Uterus (tissue), 4 donors: Measurements from ENCODE around the gene NRXN3. TPM values are rescaled to one million over a fixed set of nuclear protein-coding genes. Genes with fewer than 3 reads are reported as not detected.

Source experiments
- DNase-seq, 2 donors: peaks; one replicate each; pipeline ENCODE4 v3.0.0-alpha.2; 2019 to 2020
- H3K27ac ChIP-seq, 2 donors: fragments of 200-600 bp; sonication (generic); 1 replicate in 1 of 2; 2 replicates in 1 of 2; pipeline ENCODE4 v1.5.1; 2016 to 2018
- H3K27me3 ChIP-seq, 2 donors: fragments of 200-600 bp; sonication (generic); one replicate each; pipeline ENCODE4 v1.5.1; 2018 to 2019; ENCODE audit warnings: control low read depth in 1 of 2
- H3K36me3 ChIP-seq, 2 donors: fragments of 200-600 bp; sonication (generic); one replicate each; pipeline ENCODE4 v1.5.1; 2019; ENCODE audit warnings: control low read depth in 1 of 2
- H3K4me1 ChIP-seq, 2 donors: fragments of 200-600 bp; sonication (generic); one replicate each; pipeline ENCODE4 v1.5.1; 2018 to 2019; ENCODE audit warnings: control low read depth in 1 of 2
- H3K4me3 ChIP-seq, 2 donors: fragments of 200-600 bp; sonication (generic); 1 replicate in 1 of 2; 2 replicates in 1 of 2; pipeline ENCODE4 v1.5.1; 2018 to 2019; ENCODE audit warnings: mild to moderate bottlenecking in 1 of 2
- H3K9me3 ChIP-seq, 2 donors: fragments of 200-600 bp; sonication (generic); one replicate each; pipeline ENCODE4 v1.5.1; 2019; ENCODE audit warnings: control low read depth in 1 of 2
- CTCF ChIP-seq, 4 experiments: fragments of 200-600 bp in 2 of 4; fragments of 450-650 bp in 2 of 4; sonication (generic) in 2 of 4; IDR thresholded peaks; one replicate each; pipeline ENCODE4 v1.5.1; 2016 to 2019; ENCODE audit warnings: antibody characterized with exemption in 4 of 4, mild to moderate bottlenecking in 2 of 4, moderate library complexity in 1 of 4
- POLR2A ChIP-seq, 2 donors: fragments of 450-650 bp; IDR thresholded peaks; one replicate each; pipeline ENCODE4 v1.6.1; 2016; ENCODE audit warnings: antibody characterized with exemption in 2 of 2, mild to moderate bottlenecking in 1 of 2, moderate library complexity in 1 of 2
- intact Hi-C: fragments of 100-400 bp; cut with DNase I; formaldehyde crosslinking; loops from one replicate; pipeline ENCODE4 v1.15.1; 2023; ENCODE audit warnings: low total_unique reads
- total RNA-seq, 4 donors: library from RNA; depleted of rRNA in 3 of 4; stranded (reverse); fragments of >200 nt in 3 of 4; gene quantifications; one replicate each; pipeline versions ENCODE4 v1.1.0 to v1.2.4, GENCODE V29; 2014 to 2023
- donor health status: DM: yes; HTN: yes; CAD: no.

NRXN3 gene
- total RNA-seq, 4 donors from 2014 or later: 2.9 to 17.0 (median 4.4) TPM

GRCh38 chr14:79179985-79180384 lies 1009.8 kb downstream of the NRXN3 start:
- Histone ChIP-seq H3K4me1 (no peaks in the 10 kb centered on the region), H3K36me3 (no peaks in the 10 kb centered on the region), H3K27me3 (no peaks in the 10 kb centered on the region), H3K27ac (no peak overlapping the region), H3K4me3 (no peak overlapping the region), H3K9me3 (no peaks in the 10 kb centered on the region)
- no peak for DNase-seq
- no peak for TF ChIP-seq CTCF (IDR thresholded peaks at IDR 0.05)
- no peak for TF ChIP-seq POLR2A (IDR thresholded peaks at IDR 0.05)
- intact Hi-C loops: no loop called here

- Histone ChIP-seq H3K36me3 (no peaks in the 10 kb centered on the region), H3K4me3 (no peak overlapping the region), H3K27ac (no peak overlapping the region), H3K4me1 (no peaks in the 10 kb centered on the region), H3K9me3 (no peaks in the 10 kb centered on the region), H3K27me3 (no peaks in the 10 kb centered on the region)
- intact Hi-C loops: no loop called here
- DNase-seq: no peak
- no peak for TF ChIP-seq POLR2A (IDR thresholded peaks at IDR 0.05)
- TF ChIP-seq CTCF (IDR thresholded peaks at IDR 0.05): no peak
Measured at GRCh38 chr14:79180656-79181055, 1010.5 kb downstream of the NRXN3 start.

- no peaks in the 10 kb centered on the region for H3K4me1 ChIP-seq
- H3K9me3 ChIP-seq: no peaks in the 10 kb centered on the region
- no peaks in the 10 kb centered on the region for H3K27me3 ChIP-seq
- H3K36me3 ChIP-seq: no peaks in the 10 kb centered on the region
- H3K4me3 ChIP-seq: no peak overlapping the region
- intact Hi-C loops: no loop called here
- DNase-seq: no peak
- H3K27ac ChIP-seq: no peak overlapping the region
- TF ChIP-seq CTCF (IDR thresholded peaks at IDR 0.05) (no peak), POLR2A (IDR thresholded peaks at IDR 0.05) (no peak)
Measured at GRCh38 chr14:79186523-79186922, 1016.4 kb downstream of the NRXN3 start.

- no peak overlapping the region for H3K4me3 ChIP-seq
- TF ChIP-seq CTCF (IDR thresholded peaks at IDR 0.05): no peak
- no peak for TF ChIP-seq POLR2A (IDR thresholded peaks at IDR 0.05)
- H3K4me1 ChIP-seq: no peaks in the 10 kb centered on the region
- no peaks in the 10 kb centered on the region for H3K36me3 ChIP-seq
- DNase-seq: no peak
- no peak overlapping the region for H3K27ac ChIP-seq
- H3K27me3 ChIP-seq: no peaks in the 10 kb centered on the region
- intact Hi-C loops: no loop called here
- no peaks in the 10 kb centered on the region for H3K9me3 ChIP-seq
Measured at GRCh38 chr14:79193689-79194477, 1023.7 kb downstream of the NRXN3 start.

- Histone ChIP-seq H3K4me1 (no peaks in the 10 kb centered on the region), H3K27me3 (no peaks in the 10 kb centered on the region), H3K9me3 (no peaks in the 10 kb centered on the region), H3K4me3 (no peak overlapping the region), H3K36me3 (no peaks in the 10 kb centered on the region), H3K27ac (no peak overlapping the region)
- TF ChIP-seq CTCF (IDR thresholded peaks at IDR 0.05): no peak
- no peak for TF ChIP-seq POLR2A (IDR thresholded peaks at IDR 0.05)
- intact Hi-C loops: no loop called here
- no peak for DNase-seq
Measured at GRCh38 chr14:79196216-79196615, 1026.0 kb downstream of the NRXN3 start.
